Anterior cingulate cortex (tissue), 58 donors: ENCODE measurements around the gene ISG20L2.
A peak's percentile ranks its signal among the peaks of the same experiment; 100 is the strongest.
"Not testable (repeated sequence)": the region's sequence is repeated elsewhere in the genome, so short reads cannot be mapped to it uniquely, and the experiment has no call there.

Experiments used
- DNase-seq, 58 donors: peaks; one replicate each; lab custom pipeline; 2025; lab: John Stamatoyannopoulos, UW

ISG20L2 gene

GRCh38 chr1:156728599-156729462 is at the start of gene ISG20L2:
Gene ISG20L2 (minus strand): TSS chr1:156728766. CDS start chr1:156727652, 1,114 bp downstream.
- peak; percentile 54 to 98 (median 92) for DNase-seq

GRCh38 chr1:156777573-156777972 is 49.0 kb upstream of the ISG20L2 start:
- DNase-seq, result no peak

- DNase-seq, result peak in 1 of 58 donors; percentile 3
Measured at GRCh38 chr1:156776942-156777341, 48.4 kb upstream of the ISG20L2 start.

- no peak for DNase-seq
Measured at GRCh38 chr1:156775799-156776198, 47.2 kb upstream of the ISG20L2 start.

- DNase-seq, result no peak
Measured at GRCh38 chr1:156773607-156774006, 45.0 kb upstream of the ISG20L2 start.

GRCh38 chr1:156772728-156773497 is 44.3 kb upstream of the ISG20L2 start:
- peak in 1 of 58 donors; percentile 4 for DNase-seq

- DNase-seq, result no peak
Measured at GRCh38 chr1:156772222-156772621, 43.7 kb upstream of the ISG20L2 start.

- DNase-seq, result no peak
Measured at GRCh38 chr1:156768610-156769295, 40.2 kb upstream of the ISG20L2 start.

- peak in 11 of 58 donors; percentile 4 to 66 (median 39) for DNase-seq
Measured at GRCh38 chr1:156767879-156768604, 39.5 kb upstream of the ISG20L2 start.

- peak; percentile 87 to 100 (median 99) for DNase-seq
Measured at GRCh38 chr1:156767101-156767878, 38.7 kb upstream of the ISG20L2 start, which contains the start of gene PRCC. Gene PRCC (plus strand): TSS chr1:156767535. CDS start chr1:156767772, 237 bp downstream.

GRCh38 chr1:156766298-156767100 is 37.9 kb upstream of the ISG20L2 start:
- DNase-seq, result peak in 11 of 58 donors; percentile 2 to 77 (median 52)

GRCh38 chr1:156765666-156766065 is 37.1 kb upstream of the ISG20L2 start:
- no peak for DNase-seq

GRCh38 chr1:156765136-156765535 is 36.6 kb upstream of the ISG20L2 start:
- not testable (repeated sequence) for DNase-seq

GRCh38 chr1:156760796-156761104 is 32.2 kb upstream of the ISG20L2 start:
- DNase-seq, result no peak

- DNase-seq, result no peak
Measured at GRCh38 chr1:156760092-156760795, 31.7 kb upstream of the ISG20L2 start.

GRCh38 chr1:156757572-156758253 is 29.1 kb upstream of the ISG20L2 start:
- DNase-seq, result not testable (repeated sequence)

- no peak for DNase-seq
Measured at GRCh38 chr1:156756355-156756754, 27.8 kb upstream of the ISG20L2 start.
